Common myeloid progenitor, CD34-positive (primary cell): ENCODE measurements around the gene SRSF12.

Source experiments
- CTCF ChIA-PET: fragments of 350-600 bp; sonication (Branson Sonifier 250); formaldehyde crosslinking; loops from one replicate; lab custom pipeline; 2021; ENCODE audit warnings: antibody characterized with exemption; lab: Charles Lee
- POLR2A ChIA-PET: fragments of 350-600 bp; sonication (Branson Sonifier 250); formaldehyde crosslinking; loops from one replicate; lab custom pipeline; 2021; ENCODE audit warnings: antibody characterized with exemption; lab: Charles Lee
- DNase-seq, 3 donors: peaks; one replicate each; pipeline versions ENCODE4 v3.0.0 to v3.0.0-alpha.2; 2013
- H3K27ac ChIP-seq, 2 experiments: 1 replicate in 1 of 2; 2 replicates in 1 of 2; pipeline ENCODE4 v1.7.0; 2013; ENCODE audit warnings: inconsistent platforms in 2 of 2, low read length in 2 of 2, mild to moderate bottlenecking in 2 of 2, low read depth in 1 of 2, moderate library complexity in 1 of 2; ENCODE audit not compliant: severe bottlenecking in 2 of 2, insufficient read depth in 1 of 2, poor library complexity in 1 of 2
- H3K27me3 ChIP-seq, 5 experiments: replicated peaks in 2 of 5; 1 replicate in 3 of 5; 2 replicates in 2 of 5; pipeline versions ENCODE4 v1.6.1 to v1.7.0; 2013; ENCODE audit warnings: low read length in 4 of 5, mild to moderate bottlenecking in 2 of 5, moderate library complexity in 2 of 5, inconsistent platforms in 1 of 5; ENCODE audit not compliant: insufficient read depth in 5 of 5, control insufficient read depth in 4 of 5
- H3K36me3 ChIP-seq, 4 experiments: 1 replicate in 2 of 4; 2 replicates in 2 of 4; pipeline versions ENCODE4 v1.6.1 to v1.7.0; 2013; ENCODE audit warnings: low read length in 3 of 4, control low read depth in 1 of 4, mild to moderate bottlenecking in 1 of 4; ENCODE audit not compliant: control insufficient read depth in 4 of 4, insufficient read depth in 4 of 4
- H3K4me1 ChIP-seq, 4 experiments: 1 replicate in 3 of 4; 2 replicates in 1 of 4; pipeline versions ENCODE4 v1.6.1 to v1.7.1; 2013; ENCODE audit warnings: low read length in 3 of 4, mild to moderate bottlenecking in 3 of 4, control low read depth in 1 of 4, inconsistent platforms in 1 of 4, moderate library complexity in 1 of 4; ENCODE audit not compliant: control insufficient read depth in 4 of 4, insufficient read depth in 4 of 4; ENCODE audit errors: control extremely low read depth in 1 of 4
- H3K4me3 ChIP-seq, 7 experiments: 1 replicate in 4 of 7; 2 replicates in 3 of 7; pipeline versions ENCODE4 v1.5.1 to v1.7.0; 2013; ENCODE audit warnings: mild to moderate bottlenecking in 7 of 7, low read length in 6 of 7, moderate library complexity in 6 of 7, inconsistent platforms in 2 of 7, low read depth in 2 of 7, control low read depth in 1 of 7; ENCODE audit not compliant: insufficient read depth in 4 of 7, control insufficient read depth in 1 of 7; ENCODE audit errors: extremely low read depth in 1 of 7
- H3K9me3 ChIP-seq, 5 experiments: 1 replicate in 4 of 5; 2 replicates in 1 of 5; pipeline versions ENCODE4 v1.6.1 to v1.7.1; 2013; ENCODE audit warnings: low read length in 4 of 5, mild to moderate bottlenecking in 2 of 5, inconsistent platforms in 1 of 5, low read depth in 1 of 5, moderate library complexity in 1 of 5; ENCODE audit not compliant: control insufficient read depth in 4 of 5, insufficient read depth in 2 of 5; ENCODE audit errors: control extremely low read depth in 1 of 5
- WGBS: methylation state at CpG from one replicate; pipeline ENCODE4 v1.1.5; 2013; ENCODE audit not compliant: insufficient coverage; 5-methylcytosine and 5-hydroxymethylcytosine counted together

Gene SRSF12

DNA sequence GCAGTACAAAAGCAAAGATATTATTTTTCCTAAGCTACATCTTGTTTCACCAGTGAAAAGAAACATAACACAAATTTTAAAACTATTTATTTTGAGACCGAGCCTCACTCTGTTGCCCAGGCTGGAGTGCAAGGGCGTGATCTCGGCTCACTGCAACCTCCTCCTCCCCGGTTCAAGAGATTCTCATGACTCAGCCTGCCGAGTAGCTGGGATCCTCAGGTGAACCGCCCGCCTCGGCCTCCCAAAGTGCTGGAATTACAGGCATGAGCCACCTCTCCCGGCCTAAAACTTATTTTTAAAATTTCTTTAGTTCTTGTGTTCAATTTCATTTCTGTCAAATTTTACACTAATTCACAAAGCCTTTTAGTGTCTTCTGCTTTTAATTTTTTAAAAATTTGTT is 5.9 kb downstream of the SRSF12 start:
- no peak for DNase-seq
- Histone ChIP-seq H3K4me3 (no peak overlapping the region), H3K4me1 (peaks cover 0 to 5% (median 3%) of the 10 kb centered on the region in 4 experiments), H3K9me3 (no peaks in the 10 kb centered on the region), H3K27ac (no peak overlapping the region), H3K36me3 (no peaks in the 10 kb centered on the region), H3K27me3 (no peaks in the 10 kb centered on the region)
- ChIA-PET CTCF (interaction anchor here (1.2 to 1.9 kb wide), 3 partner anchors 10 to 27 kb away, joined by 4 read pairs; no protein-coding TSS in a partner anchor), POLR2A (interaction anchor here (1.1 kb wide), 1 partner anchor 26 kb away, joined by 4 read pairs; no protein-coding TSS in a partner anchor)
- 94% methylated on average over 5 of the region's 9 CpGs for whole genome bisulfite sequencing

DNA sequence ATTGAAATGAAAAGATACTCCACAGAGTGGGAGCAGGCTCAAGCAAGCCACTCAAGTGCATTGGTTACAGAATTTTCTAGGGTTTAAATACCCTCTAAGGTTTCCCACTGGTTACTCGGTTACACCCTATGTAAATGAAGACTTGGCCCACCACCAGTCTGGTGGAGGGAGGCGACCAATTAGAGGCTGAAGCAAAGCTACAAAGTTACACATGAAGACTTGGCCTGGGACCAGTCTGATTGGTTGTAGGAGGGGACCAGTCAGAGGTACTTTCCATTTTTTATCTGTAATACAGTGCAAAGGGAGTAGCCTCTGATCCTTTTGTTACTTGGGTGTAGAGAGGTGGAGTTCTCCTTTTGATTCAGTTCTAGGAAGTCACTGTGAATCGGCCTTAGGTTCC is 7.6 kb downstream of the SRSF12 start:
- 100% methylated on average over 2 of the region's 3 CpGs for WGBS
- CTCF ChIA-PET: interaction anchor here (1.0 to 2.5 kb wide), 4 partner anchors 12 to 128 kb away, joined by 3 to 5 read pairs (median 4); no protein-coding TSS in a partner anchor

DNA sequence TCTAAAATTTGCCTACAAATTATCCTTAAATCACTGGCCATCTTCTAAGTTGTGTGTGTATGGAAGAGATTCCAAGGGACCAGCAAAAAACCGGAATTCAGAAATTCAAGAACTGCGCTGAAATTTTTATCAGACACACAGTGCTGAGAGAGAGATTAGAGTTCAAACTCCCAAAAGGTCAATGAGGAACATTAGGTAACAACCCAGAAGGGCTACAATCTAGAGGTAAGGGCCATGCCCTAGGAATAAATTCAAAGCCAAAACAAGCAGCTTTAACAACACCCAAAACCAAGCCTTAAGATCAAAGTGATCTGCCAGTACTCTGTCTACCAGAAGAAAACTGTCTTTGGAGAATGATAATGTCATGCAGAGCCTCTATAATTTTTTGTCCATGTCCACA is 17.8 kb downstream of the SRSF12 start:
- CTCF ChIA-PET: interaction anchor here (1.2 kb wide), 1 partner anchor 44 kb away, joined by 4 read pairs; no protein-coding TSS in a partner anchor
- POLR2A ChIA-PET: interaction anchor here (1.3 kb wide), 1 partner anchor 14 kb away, joined by 6 read pairs; no protein-coding TSS in a partner anchor
- 100% methylated on average over 2 of the region's 2 CpGs for WGBS
- Histone ChIP-seq H3K4me1 (no peaks in the 10 kb centered on the region), H3K27ac (no peak overlapping the region), H3K27me3 (no peaks in the 10 kb centered on the region), H3K4me3 (no peak overlapping the region), H3K36me3 (peaks cover 0 to 5% (median 2%) of the 10 kb centered on the region in 4 experiments), H3K9me3 (no peaks in the 10 kb centered on the region)
- DNase-seq: no peak

More for the DNA sequence above, 7.6 kb downstream of the SRSF12 start:
- no peak overlapping the region for H3K27ac ChIP-seq
- no peaks in the 10 kb centered on the region for H3K36me3 ChIP-seq
- no peak for DNase-seq
- H3K4me1 ChIP-seq: no peaks in the 10 kb centered on the region
- H3K9me3 ChIP-seq: no peaks in the 10 kb centered on the region
- POLR2A ChIA-PET: no interaction called here
- no peaks in the 10 kb centered on the region for H3K27me3 ChIP-seq
- H3K4me3 ChIP-seq: no peak overlapping the region

DNA sequence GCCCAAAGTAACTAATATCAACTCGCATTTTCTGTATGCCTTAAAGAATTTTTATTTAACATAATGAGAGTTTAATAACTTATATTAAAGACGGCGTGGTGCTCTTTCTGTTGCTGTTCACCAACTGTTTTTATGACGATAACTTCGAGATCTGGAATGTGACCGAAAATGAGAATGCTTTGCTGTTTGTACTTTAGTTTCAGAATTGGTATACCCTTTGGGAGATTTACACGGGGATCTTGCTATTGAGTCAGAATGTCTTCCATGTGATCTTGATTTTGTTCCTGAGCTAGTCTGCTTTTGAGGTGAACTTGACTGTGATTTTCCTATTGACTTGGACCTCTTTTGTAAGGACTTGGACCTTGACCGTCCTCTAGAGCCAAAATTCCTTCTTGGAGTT is 19.4 kb downstream of the SRSF12 start:
- 100% methylated on average over 7 of the region's 8 CpGs for WGBS
- ChIA-PET POLR2A (interaction anchor here (0.6 kb wide), 1 partner anchor 44 kb away, joined by 3 read pairs; no protein-coding TSS in a partner anchor), CTCF (interaction anchor here (0.6 to 1.6 kb wide), 4 partner anchors 20 to 141 kb away, joined by 3 to 4 read pairs (median 4); no protein-coding TSS in a partner anchor)
- DNase-seq: no peak
- Histone ChIP-seq H3K4me3 (no peak overlapping the region), H3K27me3 (no peaks in the 10 kb centered on the region), H3K36me3 (no peaks in the 10 kb centered on the region), H3K4me1 (no peaks in the 10 kb centered on the region), H3K27ac (no peak overlapping the region), H3K9me3 (no peaks in the 10 kb centered on the region)

DNA sequence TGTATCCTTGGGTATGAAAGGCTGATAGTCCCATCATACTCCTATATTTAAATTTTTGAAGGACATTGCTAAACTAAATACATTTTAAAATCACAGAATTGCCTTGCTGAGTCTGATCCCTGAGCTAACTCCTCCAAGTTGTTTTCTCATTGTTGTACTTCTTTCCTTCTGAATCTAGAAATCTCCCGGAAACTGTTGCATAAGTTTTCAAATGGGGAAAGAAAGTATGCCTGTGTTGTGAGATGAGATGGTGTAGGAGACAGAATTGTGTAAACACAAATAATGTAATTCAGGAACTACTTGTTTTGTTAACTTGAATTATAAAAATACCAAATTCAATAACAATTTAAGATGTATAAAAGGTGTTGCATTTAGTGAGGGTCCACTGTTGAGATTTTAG is 30.0 kb downstream of the SRSF12 start:
- H3K4me1 ChIP-seq: peaks cover 10 to 33% (median 24%) of the 10 kb centered on the region in 4 experiments
- CTCF ChIA-PET: interaction anchor here (1.8 to 1.9 kb wide), 2 partner anchors 23 to 105 kb away, joined by 4 to 6 read pairs; no protein-coding TSS in a partner anchor

DNA sequence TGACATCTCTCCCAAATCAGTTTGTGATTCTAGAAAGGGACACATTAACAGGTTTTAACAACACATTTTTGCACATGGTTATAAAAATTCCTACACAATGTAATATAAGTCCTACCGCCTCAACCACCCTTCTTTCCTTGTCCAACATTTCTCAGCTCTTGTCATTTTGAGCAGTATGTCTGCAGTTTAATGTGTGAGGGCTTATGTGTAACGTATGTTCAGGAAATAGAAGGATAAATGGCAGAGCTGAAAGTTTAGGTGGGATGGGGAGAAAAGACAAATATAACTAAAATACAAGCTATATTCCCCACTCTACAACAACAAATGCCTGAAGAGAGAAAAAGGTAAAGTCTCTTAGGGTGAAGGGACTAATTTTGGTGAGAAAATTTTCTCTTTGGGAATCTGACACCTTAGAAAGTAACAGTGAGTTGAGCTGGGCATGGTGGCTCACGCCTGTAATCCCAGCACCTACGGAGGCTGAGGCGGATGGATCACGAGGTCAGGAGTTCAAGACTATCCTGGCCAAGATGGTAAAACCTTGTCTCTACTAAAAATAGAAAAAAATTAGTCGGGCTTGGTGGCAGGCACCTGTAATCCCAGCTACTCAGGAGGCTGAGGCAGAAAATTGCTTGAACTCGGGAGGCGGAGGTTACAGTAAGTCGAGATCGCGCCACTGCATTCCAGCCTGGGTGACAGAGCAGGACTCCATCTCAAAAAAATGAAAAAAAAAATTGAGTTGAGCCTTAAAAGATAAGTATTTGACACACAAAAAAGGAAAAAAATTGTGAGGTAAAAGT is 32.3 kb downstream of the SRSF12 start:
- H3K4me1 ChIP-seq: peaks cover 16 to 35% (median 28%) of the 10 kb centered on the region in 4 experiments
- no peaks in the 10 kb centered on the region for H3K9me3 ChIP-seq
- H3K36me3 ChIP-seq: peaks cover 11 to 33% (median 22%) of the 10 kb centered on the region in 4 experiments
- no peak overlapping the region for H3K4me3 ChIP-seq
- WGBS: 100% methylated on average over 10 of the region's 12 CpGs
- no peak overlapping the region for H3K27ac ChIP-seq
- H3K27me3 ChIP-seq: no peaks in the 10 kb centered on the region
- ChIA-PET POLR2A (interaction anchor here (0.7 to 1.4 kb wide), 5 partner anchors 12 to 103 kb away, joined by 3 to 6 read pairs (median 3); no protein-coding TSS in a partner anchor), CTCF (interaction anchor here (0.9 to 1.8 kb wide), 7 partner anchors 16 to 153 kb away, joined by 3 to 7 read pairs (median 4); no protein-coding TSS in a partner anchor)
- DNase-seq: no peak

More for the DNA sequence above, 30.0 kb downstream of the SRSF12 start:
- Histone ChIP-seq H3K27me3 (no peaks in the 10 kb centered on the region), H3K27ac (no peak overlapping the region), H3K36me3 (peaks cover 10 to 26% (median 18%) of the 10 kb centered on the region in 4 experiments), H3K4me3 (no peak overlapping the region), H3K9me3 (no peaks in the 10 kb centered on the region)
- no CpG with 5 or more reads among the region's 1 CpG for WGBS
- DNase-seq: no peak
- POLR2A ChIA-PET: no interaction called here
